Heart left ventricle (tissue), 16 donors: ENCODE data around the gene OOSP3. TPM values are rescaled to one million over a fixed set of nuclear protein-coding genes. Genes with fewer than 3 reads are reported as not detected.

Source experiments
- ATAC-seq, 4 donors: fragments of 200-7000 bp; cut with Tn5 transposase; one replicate each; pipeline ENCODE4 v1.9.1; 2020 to 2022; ENCODE audit warnings: moderate library complexity in 4 of 4, mild to moderate bottlenecking in 3 of 4, moderate number of reproducible peaks in 1 of 4
- DNase-seq, 5 donors: peaks; one replicate each; pipeline ENCODE4 v3.0.0-alpha.2; 2020
- H3K27ac ChIP-seq, 12 donors: fragments of 200-600 bp; sonication (generic) in 4 of 12; one replicate each; pipeline versions ENCODE4 v1.5.0 to v1.8.0; 2016 to 2022; ENCODE audit warnings: mild to moderate bottlenecking in 2 of 12
- H3K27me3 ChIP-seq, 9 donors: fragments of 200-600 bp; sonication (generic) in 2 of 9; one replicate each; pipeline versions ENCODE4 v1.5.1 to v1.8.0; 2016 to 2022; ENCODE audit warnings: mild to moderate bottlenecking in 3 of 9
- H3K36me3 ChIP-seq, 9 donors: fragments of 200-600 bp; sonication (generic) in 2 of 9; one replicate each; pipeline versions ENCODE4 v1.5.0 to v1.8.0; 2018 to 2022; ENCODE audit warnings: mild to moderate bottlenecking in 2 of 9
- H3K4me1 ChIP-seq, 12 donors: fragments of 200-600 bp; sonication (generic) in 4 of 12; one replicate each; pipeline versions ENCODE4 v1.5.0 to v1.8.0; 2016 to 2022; ENCODE audit warnings: mild to moderate bottlenecking in 3 of 12
- H3K4me3 ChIP-seq, 12 donors: fragments of 200-600 bp; sonication (generic) in 4 of 12; one replicate each; pipeline versions ENCODE4 v1.5.0 to v1.8.0; 2017 to 2022; ENCODE audit warnings: mild to moderate bottlenecking in 9 of 12, moderate library complexity in 4 of 12
- H3K9me3 ChIP-seq, 12 donors: fragments of 200-600 bp; sonication (generic) in 4 of 12; one replicate each; pipeline versions ENCODE4 v1.5.0 to v1.8.0; 2016 to 2022; ENCODE audit warnings: mild to moderate bottlenecking in 1 of 12
- POLR2A ChIP-seq, 2 donors: fragments of 450-650 bp; IDR thresholded peaks; one replicate each; pipeline ENCODE4 v1.6.1; 2017; ENCODE audit warnings: antibody characterized with exemption in 2 of 2, mild to moderate bottlenecking in 2 of 2, moderate library complexity in 2 of 2
- WGBS, 4 donors: extraction: QIAGEN DNeasy Blood & Tissue Kit in 2 of 4; methylation state at CpG; one replicate each; pipeline versions ENCODE4 v1.1.5 to v1.1.7; 2013 to 2018; 5-methylcytosine and 5-hydroxymethylcytosine counted together
- intact Hi-C, 10 donors: fragments of 100-400 bp; cut with DNase I; formaldehyde crosslinking; loops; one replicate each; pipeline versions ENCODE4 v1.11.1 to v1.14.2; 2022
- polyA plus RNA-seq, 2 donors: library from polyadenylated mRNA; stranded (reverse); fragments of 200-250 nt; gene quantifications; one replicate each; pipeline ENCODE4 v1.2.3, GENCODE V29; 2013
- total RNA-seq, 9 donors: library from RNA; depleted of rRNA in 2 of 9; stranded (reverse); fragments of >200 nt in 2 of 9; fragmentation: NEBNext Ultra II Directional in 3 of 9; extraction: Animal tissue kit (Norgen Biotek cat#: 25700) in 3 of 9; gene quantifications; one replicate each; pipeline versions ENCODE4 v1.1.0 to v1.2.4, GENCODE V29; 2016 to 2023
- TF ChIP-seq, protein P1 (sequence below), 12 donors: fragments of 200-600 bp; sonication (generic) in 4 of 12; IDR thresholded peaks; one replicate each; pipeline versions ENCODE4 v1.5.0 to v1.8.0; 2018 to 2022; ENCODE audit warnings: antibody characterized with exemption in 12 of 12, mild to moderate bottlenecking in 5 of 12
- donor health status: ischemic (EF 13 %, LVEDD 7.1; RV severe dilation, severe dysfunction).
- donor health status: healthy with polysubstance abuse.
- donor health status: DM: no; HTN: yes; CAD: no.
- donor health status: DM: no; HTN: no; CAD: no.
- donor health status: ischemic (EF 25% LVEDD 6.9; RV normal size, moderate dysfunction).
- donor health status: ischemic (EF 25% LVEDD 5.7; RV mildly dilated, moderate dysfunction).
- donor health status: healthy.
- donor health status: DM: yes; HTN: yes; CAD: no.
- donor health status: ischemic (EF 35%, LVEDD 5.7; RV mildly dilated, moderate dysfunction).
- donor health status: nonischemic (EF 11% LVEDD 7.7; RV severe dilation, severe dysfunction).
- donor health status: DM: yes; HTN: yes; CAD: no.
- donor health status: PGD.
- donor health status: ischemic (EF 29% LVEDD 5.4; RV normal size, mild dysfunction).
- donor health status: nonischemic (EF 23%, LVEDD 6.1; RV moderate dilation, normal function).

OOSP3 gene
- total and polyA plus RNA-seq, 11 donors = not detected

DNA sequence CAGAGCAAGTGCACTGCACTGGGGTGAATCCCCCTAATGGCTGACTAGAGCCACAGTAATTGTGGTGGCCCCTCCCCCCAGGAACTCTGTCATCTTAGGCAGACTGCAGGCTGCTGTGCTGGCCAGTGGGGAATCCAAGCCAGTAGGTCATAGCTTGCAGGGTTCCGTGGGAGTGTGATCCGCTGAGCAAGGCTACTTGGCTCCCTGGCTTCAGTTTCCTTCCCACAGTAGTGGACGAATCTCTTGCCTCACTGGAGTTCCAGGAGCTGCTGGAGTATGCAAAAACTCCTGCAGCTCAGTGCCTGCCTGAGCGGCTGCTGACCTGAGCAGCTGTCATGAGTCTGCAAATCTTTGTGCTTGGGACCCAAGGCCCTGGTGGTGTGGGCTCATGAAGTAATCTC is 13.2 kb downstream of the OOSP3 start:
- TF ChIP-seq, protein P1, sequence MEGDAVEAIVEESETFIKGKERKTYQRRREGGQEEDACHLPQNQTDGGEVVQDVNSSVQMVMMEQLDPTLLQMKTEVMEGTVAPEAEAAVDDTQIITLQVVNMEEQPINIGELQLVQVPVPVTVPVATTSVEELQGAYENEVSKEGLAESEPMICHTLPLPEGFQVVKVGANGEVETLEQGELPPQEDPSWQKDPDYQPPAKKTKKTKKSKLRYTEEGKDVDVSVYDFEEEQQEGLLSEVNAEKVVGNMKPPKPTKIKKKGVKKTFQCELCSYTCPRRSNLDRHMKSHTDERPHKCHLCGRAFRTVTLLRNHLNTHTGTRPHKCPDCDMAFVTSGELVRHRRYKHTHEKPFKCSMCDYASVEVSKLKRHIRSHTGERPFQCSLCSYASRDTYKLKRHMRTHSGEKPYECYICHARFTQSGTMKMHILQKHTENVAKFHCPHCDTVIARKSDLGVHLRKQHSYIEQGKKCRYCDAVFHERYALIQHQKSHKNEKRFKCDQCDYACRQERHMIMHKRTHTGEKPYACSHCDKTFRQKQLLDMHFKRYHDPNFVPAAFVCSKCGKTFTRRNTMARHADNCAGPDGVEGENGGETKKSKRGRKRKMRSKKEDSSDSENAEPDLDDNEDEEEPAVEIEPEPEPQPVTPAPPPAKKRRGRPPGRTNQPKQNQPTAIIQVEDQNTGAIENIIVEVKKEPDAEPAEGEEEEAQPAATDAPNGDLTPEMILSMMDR (IDR thresholded peaks at IDR 0.05) = no peak
- no peak for TF ChIP-seq POLR2A (IDR thresholded peaks at IDR 0.05)
- no peaks in the 10 kb centered on the region for H3K4me1 ChIP-seq
- H3K36me3 ChIP-seq = no peaks in the 10 kb centered on the region
- peak in 4 of 5 donors; percentile 19 to 38 (median 32) for DNase-seq
- intact Hi-C loops = no loop called here
- H3K9me3 ChIP-seq = peaks cover 0 to 40% (median 31%) of the 10 kb centered on the region in 12 donors
- WGBS, 4 donors = 26 to 42% (median 30%) methylated on average over 3 to 4 of the region's 4 CpGs
- H3K27me3 ChIP-seq = no peaks in the 10 kb centered on the region
- ATAC-seq = peak in 2 of 4 donors; percentile 18 to 49
- H3K27ac ChIP-seq = peak overlapping the region in 2 of 12 donors; percentile 5 to 42
- no peak overlapping the region for H3K4me3 ChIP-seq

DNA sequence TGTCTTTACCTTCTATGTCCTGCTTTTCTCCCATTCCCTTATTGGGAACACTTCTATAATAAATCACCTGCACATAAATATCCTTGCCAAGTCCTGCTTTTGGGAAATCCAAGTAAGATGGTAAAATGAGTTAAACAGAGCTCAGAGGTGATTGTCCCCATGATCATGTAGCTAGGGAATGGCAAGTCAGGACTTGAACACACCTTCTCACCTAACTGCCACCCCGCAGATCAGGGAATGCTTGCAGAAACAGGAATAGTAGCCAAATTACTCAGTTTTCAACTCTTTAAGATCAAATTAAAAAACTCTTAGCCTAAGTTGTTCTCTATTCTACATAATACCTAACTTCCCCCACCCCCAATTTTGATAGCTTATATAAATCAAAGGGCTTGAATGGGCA is 16.0 kb downstream of the OOSP3 start:
- Histone ChIP-seq H3K4me3 (no peak overlapping the region), H3K27me3 (no peaks in the 10 kb centered on the region), H3K36me3 (no peaks in the 10 kb centered on the region), H3K27ac (no peak overlapping the region), H3K9me3 (peaks cover 0 to 14% (median 9%) of the 10 kb centered on the region in 12 donors), H3K4me1 (no peaks in the 10 kb centered on the region)
- TF ChIP-seq, protein P1 (IDR thresholded peaks at IDR 0.05) = no peak
- TF ChIP-seq POLR2A (IDR thresholded peaks at IDR 0.05) = no peak
- intact Hi-C loops = no loop called here
- 75 to 100% (median 94%) methylated on average over 1 of the region's 1 CpG for WGBS, 4 donors
- no peak for DNase-seq
- no peak for ATAC-seq

DNA sequence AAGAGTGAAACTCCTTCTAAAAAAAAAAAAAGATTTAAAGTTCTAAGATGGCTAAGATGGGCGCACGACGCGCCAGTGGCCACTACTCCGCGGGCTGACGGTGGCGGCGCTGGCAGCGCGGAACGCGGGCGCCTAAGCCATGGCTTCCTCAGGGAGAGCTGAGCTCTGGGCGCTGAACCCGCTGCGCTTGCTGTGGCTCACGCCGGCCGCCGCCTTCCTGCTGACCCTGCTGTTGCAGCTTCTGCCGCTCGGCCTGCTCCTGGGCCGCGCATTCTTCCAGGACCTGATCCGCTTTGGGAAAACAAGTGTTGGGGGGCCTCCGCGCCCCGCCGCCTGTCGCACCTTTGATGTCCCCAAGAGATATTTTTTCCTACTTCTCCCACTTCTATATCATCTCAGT is 19.5 kb downstream of the OOSP3 start:
- no peaks in the 10 kb centered on the region for H3K36me3 ChIP-seq
- no peaks in the 10 kb centered on the region for H3K27me3 ChIP-seq
- H3K4me1 ChIP-seq = peaks cover 0 to 15% (median 0%) of the 10 kb centered on the region in 12 donors
- TF ChIP-seq POLR2A (IDR thresholded peaks at IDR 0.05) = no peak
- TF ChIP-seq, protein P1 (IDR thresholded peaks at IDR 0.05) = no peak
- ATAC-seq = no peak
- no peak for DNase-seq
- WGBS, 4 donors = 93 to 97% (median 96%) methylated on average over 31 of the region's 31 CpGs
- intact Hi-C loops = no loop called here
- no peak overlapping the region for H3K4me3 ChIP-seq
- no peak overlapping the region for H3K27ac ChIP-seq
- H3K9me3 ChIP-seq = no peaks in the 10 kb centered on the region

DNA sequence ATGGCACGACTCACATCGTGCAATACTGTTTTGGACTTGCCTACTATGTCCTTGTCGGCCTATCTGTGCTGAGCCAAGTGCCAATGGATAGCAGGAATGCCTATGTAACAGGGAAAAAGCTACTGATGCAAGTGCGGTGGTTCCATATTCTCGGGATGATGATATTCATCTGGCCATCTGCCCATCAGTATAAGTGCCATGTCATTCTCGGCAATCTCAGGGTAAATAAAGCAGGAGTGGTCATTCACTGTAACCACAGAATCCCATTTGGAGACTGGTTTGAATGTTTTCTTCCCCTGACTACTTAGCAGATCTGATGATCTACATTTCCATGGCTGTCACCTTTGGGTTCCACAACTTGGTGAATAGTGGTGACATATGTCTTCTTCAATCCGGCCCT is 20.1 kb downstream of the OOSP3 start:
- no peaks in the 10 kb centered on the region for H3K36me3 ChIP-seq
- no peaks in the 10 kb centered on the region for H3K27me3 ChIP-seq
- peaks cover 0 to 4% (median 0%) of the 10 kb centered on the region in 12 donors for H3K9me3 ChIP-seq
- intact Hi-C loops = no loop called here
- DNase-seq (no peak), ATAC-seq (no peak)
- peaks cover 0 to 15% (median 0%) of the 10 kb centered on the region in 12 donors for H3K4me1 ChIP-seq
- WGBS, 4 donors = 84 to 88% (median 86%) methylated on average over 7 of the region's 7 CpGs
- no peak overlapping the region for H3K4me3 ChIP-seq
- H3K27ac ChIP-seq = no peak overlapping the region
- no peak for TF ChIP-seq POLR2A (IDR thresholded peaks at IDR 0.05)
- TF ChIP-seq, protein P1 (IDR thresholded peaks at IDR 0.05) = no peak
